NCI-H2107 (cell line): Measurements from ENCODE around the gene PHACTR1.

ENCODE experiments used
- DNase-seq: peaks from one replicate; lab custom pipeline; 2025; lab: John Stamatoyannopoulos, UW

The PHACTR1 gene

DNA sequence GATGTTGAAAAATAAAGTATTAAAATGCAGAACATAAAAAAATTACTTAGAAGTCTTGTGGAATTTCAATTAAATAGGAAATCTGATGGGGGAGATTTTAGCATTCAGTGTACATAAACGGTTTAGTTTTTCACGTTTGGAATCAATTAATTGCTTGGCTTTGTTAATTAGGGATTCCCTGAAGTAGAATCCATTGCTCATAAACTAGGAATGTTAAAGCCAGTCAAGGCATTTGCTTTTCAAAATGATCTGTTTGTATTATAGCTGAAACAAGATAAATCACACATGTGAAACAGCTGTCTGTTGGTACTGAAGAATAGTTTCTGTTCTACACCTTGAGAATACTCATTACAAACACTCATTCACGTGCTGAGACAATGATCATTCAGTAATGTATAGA, 313.8 kb downstream of the PHACTR1 start:
- no peak for DNase-seq

DNA sequence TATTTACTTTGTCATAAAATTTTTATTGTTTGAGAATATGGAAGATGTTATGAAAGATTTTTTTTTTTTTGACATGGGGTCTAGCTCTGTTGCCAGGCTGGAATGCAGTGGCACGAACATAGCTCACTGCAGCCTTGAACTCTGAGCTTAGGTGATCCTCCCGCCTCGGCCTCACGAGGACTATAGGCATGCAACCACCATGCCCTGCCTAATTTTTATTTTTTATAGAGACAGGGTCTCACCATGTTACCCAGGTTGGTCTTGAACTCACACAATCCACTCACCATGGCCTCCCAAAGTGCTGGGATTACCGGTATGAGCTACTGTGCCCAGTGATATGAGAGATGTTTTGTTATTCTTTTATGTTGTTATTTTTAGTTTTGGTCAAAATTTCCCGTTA, 316.0 kb downstream of the PHACTR1 start:
- DNase-seq = no peak

- DNase-seq = no peak
Observed at GRCh38 chr6:13033145-13033544, 316.6 kb downstream of the PHACTR1 start.

- no peak for DNase-seq
Observed at GRCh38 chr6:13034316-13034715, 317.7 kb downstream of the PHACTR1 start.

DNA sequence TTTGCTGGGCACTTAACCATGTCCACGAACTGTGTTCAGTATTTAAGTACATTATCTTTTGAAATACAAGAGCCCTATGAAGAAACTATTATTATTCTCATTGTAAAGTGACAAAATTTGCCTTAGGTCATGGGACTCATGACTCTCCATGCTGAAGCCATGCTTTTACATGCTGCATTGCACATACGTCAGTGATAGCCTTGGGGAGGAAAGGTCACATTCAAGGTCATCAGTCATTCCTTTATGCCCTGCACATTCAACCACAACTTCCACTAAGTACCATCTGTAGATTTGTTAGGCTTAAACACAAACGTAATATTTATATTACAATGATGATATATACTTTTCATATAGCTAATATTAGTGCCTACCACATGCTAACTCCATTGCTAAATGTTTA, 319.0 kb downstream of the PHACTR1 start:
- no peak for DNase-seq

DNA sequence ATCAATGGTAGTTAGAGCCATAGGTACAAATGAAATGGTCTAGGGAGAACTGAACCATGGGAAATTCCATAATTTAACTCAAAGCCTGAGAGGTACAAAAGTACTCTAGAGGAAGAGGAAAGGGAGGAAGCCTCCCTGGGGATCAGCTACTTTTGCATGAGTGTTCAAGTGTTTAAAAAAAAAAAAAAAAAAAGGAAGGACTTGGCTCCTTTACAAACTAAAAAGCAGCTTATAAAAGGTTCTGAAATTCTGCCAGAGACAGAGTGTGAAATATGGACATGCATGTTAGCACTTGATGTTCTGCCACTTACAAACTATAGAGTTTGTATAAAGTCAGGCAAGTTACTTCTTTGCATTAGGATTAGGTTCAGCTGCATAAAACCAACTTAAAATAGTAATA, 321.7 kb downstream of the PHACTR1 start:
- DNase-seq = no peak

DNA sequence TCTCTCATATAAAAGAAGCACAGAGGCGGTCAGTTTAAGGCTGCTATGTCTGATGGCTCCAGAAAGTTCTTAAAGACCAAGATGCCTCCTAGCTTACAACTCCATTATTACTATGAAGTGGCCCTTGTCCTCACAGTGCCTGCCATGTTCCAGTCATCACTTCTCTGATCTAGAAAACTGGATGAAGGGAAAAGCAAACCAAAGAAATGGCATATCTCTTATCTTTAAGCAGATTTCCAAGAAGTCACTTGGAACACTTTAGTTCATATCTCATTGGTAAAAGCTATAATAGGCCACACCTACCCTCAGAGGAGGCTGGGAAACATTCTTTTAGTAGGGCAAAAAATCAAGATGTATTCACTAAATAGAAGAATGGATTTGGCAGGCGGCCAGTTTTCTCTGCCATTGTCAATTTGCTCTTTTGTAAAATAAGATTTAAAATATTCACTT, 322.2 kb downstream of the PHACTR1 start:
- no peak for DNase-seq

GRCh38 chr6:13044390-13044789, 327.8 kb downstream of the PHACTR1 start:
- no peak for DNase-seq

DNA sequence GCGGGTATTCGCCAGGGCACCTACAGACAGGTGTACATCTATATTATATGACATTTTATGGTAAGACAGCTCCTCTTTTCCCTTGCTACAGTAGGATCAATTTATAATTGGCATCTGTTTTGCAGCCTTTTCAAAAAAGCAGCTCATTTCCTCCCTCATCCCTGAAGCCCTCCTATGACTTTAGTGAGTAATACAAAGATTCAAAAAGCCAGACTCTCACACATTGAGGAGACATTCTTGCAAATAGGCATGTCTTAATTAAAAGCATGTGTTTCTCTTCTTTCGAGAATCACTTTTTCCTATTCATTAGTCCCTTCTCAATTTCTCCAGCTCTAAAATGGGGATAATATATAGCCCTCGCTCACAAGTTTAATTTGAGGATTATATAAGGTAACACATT, 328.3 kb downstream of the PHACTR1 start:
- DNase-seq = no peak

DNA sequence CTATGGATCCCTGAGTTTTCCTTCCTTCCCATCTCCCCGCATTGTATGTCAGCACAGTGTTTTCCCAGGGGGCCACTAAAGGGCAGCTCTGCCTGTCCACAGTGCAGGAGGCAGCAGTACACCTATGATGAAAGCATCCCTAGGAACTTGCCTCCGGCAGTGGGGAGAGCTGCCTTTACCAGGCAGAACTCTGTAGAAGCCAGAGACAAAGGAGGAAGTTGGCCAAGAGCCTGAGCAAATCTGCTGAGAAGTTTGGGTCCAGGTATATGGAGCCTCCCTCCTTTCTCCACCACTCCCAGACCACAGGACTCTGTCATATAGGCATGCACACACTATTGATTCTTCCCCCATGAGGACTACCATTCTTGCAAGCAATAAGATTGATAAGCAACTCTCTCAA, 329.1 kb downstream of the PHACTR1 start:
- DNase-seq = no peak

DNA sequence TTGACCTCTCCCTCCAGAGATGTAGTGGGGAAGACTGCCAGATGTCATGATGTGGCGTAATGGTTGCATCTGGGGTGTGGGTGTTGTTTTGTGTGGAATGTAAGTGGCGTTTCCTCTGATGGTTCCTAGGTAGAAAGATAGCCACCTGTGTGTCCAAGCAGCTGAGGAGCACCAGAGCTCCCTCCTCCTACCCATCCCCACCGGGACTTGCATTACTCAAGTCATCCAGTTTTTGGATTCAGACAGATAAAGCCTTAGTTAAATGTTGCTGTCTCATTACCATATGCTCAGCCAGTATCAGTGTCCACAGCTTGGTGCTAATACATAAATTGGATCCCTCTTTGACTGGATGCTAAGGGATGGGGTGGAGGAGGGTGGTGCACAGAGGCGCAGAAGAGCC, 329.5 kb downstream of the PHACTR1 start:
- no peak for DNase-seq

DNA sequence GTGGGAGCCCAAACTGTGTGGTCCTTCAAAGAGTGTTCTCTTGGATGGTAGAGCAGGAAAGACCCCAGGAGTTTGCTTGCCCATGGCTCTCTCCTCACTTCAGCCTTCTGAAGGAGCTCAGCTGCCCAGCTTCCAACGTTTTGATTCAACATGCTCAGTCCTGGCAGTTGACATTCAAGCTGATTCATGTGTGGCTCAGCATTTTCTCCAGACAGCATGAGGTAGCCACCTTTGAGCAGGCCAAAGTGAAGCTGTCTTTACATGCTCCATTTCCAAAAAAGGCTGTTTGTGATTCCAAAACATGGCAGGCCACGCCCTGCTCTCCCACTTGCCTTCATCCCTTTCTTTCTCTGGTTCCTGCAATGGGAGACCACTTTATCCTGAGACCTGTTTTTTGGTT, 331.5 kb downstream of the PHACTR1 start:
- no peak for DNase-seq

DNA sequence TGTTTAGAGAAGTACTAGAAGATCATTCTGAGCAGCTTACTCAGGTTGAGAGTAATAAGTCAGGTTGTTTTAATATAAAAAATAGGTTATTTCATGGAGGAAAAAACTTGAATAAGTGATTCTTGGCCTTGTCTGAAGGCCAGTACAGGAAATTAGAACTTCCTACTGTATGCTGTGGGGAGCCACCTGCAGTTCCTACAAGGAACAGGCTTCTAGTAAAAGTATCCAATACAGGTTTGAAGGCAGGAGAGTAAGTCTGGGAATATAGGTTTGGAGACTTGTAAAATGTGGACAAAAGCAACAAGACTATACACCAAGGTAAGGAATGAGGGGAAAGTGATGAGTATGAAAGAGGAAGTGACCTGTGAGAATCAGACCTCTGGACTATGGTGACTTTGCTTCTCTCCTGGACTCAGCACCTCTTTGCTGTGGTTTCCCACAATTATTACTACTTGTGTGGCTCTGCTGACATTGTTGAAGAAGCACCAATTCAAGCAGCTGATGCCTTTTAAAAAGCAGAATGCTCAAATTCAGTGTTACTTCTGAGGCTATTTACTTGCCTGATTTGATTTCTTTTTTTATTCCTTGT, 333.2 kb downstream of the PHACTR1 start:
- no peak for DNase-seq

DNA sequence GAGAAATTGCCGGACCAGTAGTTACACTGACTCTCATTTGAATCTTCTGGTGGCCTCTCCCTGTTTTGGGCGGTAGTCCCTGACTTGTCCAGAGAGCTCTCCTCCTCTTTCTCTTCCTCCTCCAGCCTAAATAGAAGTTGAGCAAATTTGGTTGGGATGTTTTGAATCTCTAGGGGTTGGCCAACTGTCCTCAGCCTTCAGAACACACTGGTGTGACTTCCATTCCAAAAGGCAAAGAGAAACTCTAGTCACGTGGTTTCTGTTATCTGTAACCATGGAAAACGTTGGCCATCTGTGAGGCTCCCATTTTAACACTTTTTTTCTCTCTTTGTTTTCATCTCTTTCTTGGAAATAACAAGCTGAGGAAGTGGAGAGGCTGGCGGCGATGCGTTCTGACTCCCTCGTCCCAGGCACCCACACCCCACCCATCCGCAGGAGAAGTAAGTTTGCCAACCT, 336.5 kb downstream of the PHACTR1 start:
- no peak for DNase-seq

DNA sequence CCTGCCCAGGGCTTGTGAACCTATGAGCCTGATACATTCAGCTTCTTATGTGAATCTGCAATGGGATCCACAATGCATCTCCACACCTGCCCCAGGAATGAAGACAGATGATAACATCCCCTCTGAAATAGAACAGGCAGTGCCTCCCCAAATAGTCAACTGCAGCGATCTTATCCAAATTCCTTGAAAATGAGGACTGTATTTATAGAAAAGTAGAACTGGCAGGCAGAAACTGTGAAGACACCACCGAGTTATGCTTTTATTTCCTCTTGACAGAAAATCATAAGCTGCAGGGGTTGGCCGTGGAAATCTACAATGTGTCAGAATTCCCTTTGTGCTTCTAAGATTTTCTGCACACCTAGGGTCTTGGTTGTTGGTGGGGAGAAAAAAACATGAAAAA, 341.5 kb downstream of the PHACTR1 start:
- DNase-seq = no peak

DNA sequence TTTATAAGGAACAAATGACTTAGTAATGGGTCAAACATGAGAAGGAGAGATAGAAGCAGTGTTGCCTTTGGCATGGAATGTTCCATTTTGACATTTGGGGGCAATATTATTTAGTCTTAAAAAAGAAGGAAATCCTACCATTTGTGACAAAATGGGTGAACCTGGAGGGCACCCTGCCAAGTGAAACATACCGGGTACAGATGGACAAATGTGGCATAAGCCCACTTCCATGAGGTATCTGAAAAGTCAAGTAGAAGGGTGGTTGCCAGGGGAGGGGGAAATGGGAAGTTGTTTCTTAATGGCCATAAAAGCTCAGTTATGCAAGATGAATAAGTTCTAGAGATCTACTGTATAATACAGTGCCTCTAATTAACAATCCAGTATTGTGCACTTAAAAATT, 342.5 kb downstream of the PHACTR1 start:
- DNase-seq = no peak

DNA sequence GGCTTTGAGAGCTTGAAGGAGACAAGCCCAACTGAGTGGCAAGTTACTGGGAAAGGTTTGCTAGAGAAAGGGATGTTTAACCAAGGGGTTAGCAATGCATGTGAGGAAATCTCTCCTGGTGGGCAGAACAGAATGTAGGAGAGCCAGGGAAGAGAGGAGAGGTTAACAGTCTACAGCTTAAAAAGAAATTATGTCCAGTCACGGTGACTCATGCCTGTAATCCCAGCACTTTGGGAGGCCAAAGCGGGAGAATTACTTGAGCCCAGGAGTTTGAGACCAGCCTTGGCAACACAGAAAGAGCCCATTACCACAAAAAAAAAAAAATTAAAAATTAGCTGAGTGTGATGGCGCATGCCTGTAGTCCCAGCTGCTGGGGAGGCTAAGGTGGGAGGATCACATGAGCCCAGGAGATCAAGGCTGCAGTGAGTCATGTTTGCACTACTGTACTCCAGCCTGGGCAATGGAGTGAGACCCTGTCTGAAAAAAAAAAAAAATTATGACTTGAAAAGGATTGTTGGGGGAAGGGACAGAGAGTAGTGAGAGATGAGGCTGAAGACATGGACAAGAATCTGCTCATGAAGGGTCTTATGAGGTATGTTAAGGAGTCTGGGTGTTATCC, 346.8 kb downstream of the PHACTR1 start:
- no peak for DNase-seq

DNA sequence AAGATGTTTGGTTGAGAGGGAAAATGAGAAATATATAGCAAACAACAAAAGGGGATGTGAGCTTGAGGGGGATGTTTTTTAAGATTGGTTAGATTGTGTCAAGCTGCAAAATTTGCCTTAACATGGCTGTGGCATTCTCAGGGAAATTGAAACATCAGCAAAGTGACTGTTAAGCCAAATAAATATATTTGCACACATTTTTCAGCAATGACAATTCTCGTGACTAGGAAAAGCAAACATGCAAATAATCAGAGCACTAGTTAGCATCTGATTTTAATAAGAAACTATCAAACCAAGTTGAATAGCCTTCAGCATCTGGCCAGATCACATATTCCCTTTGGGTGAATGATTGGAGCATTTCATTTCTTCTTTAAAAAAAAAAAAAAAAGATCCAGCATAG, 349.0 kb downstream of the PHACTR1 start:
- DNase-seq = no peak

GRCh38 chr6:13066050-13066449, 349.5 kb downstream of the PHACTR1 start:
- no peak for DNase-seq

DNA sequence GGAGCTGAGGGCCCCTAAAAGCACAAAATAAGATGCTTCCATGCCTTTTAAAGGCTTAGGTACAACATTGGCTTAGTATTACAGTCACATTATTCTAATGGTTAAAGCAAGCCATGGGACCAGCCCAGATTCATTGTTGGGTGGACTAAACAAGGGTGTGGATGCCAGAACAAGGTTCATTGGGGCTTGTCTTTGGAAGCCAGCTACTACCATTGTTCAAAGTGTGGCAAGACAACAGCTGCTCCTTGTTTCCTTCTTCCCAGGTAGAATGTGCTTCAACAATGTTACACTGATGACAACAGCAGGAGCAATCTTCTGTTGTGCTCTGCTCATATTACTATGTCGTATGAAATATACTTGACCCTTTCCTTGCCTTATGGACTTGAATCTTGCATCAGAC, 350.3 kb downstream of the PHACTR1 start:
- DNase-seq = no peak

DNA sequence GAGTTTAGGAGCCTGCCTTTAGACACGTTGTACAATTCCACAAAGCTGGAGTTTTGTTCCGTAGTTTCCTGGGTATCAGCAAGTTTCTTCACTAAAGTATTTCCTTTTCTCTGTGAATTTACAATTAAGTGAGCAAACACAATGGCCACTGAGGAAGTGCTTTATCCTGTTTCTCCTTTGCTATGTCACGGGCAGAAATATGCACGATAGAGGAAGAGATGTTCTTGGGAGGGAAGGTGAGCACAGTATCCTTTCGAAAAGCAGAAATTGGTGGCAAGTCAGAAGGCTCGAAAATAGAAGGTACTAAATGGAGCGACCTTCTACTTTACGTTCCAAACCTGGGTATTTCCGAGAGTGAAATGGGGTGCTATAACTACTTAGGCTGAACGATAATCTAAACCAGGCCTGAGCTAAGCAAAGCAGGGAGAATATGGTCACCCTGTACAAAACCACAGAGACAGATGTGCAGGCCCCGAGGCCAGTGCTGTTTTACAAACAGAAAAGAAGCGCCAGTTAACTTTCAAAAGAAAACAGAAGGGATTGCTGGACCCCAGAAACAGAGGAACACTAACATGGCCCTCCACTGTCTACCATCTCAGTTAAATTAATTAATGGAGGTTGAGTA, 352.1 kb downstream of the PHACTR1 start:
- no peak for DNase-seq

DNA sequence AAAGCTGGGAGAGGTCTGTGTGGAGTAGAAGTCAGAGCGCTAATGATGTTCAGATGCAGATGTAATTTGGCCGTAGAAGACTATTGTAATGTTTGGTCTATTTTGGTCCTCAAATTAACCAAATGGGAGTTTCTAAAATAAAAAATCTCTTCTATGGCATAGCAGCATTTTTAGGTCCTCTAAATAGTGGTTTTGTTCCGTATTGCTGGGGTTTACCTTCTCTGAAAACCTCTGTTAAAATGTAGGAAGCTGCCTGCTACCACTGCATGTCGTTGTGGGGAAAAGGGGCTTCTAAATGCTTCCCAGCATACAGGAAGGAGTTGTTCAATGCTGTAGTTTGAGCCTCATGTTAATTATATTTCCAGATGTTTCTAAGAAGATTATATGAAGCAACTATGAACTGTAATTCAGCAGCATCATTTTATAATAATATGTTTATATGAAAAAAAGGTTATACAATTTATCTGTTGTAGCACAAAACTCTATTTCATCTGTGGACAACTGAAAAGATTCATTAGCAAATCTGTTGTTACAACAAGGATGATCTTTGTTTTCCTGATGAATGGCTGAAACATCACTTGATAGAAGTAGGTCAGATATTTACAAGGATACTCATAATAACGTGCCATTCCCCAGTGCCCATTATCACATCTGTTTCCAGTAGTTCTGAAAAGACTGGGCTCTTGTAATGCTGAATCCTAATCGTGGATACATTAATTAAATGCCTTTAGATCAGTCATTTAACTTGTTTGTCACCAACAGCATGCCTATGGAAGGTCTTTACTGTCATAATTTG, 355.2 kb downstream of the PHACTR1 start:
- no peak for DNase-seq
